ENCODE measurements around the gene MMAA.
"Not testable (repeated sequence)": the region's sequence is repeated elsewhere in the genome, so short reads cannot be mapped to it uniquely, and the experiment has no call there.

Gene MMAA

DNA sequence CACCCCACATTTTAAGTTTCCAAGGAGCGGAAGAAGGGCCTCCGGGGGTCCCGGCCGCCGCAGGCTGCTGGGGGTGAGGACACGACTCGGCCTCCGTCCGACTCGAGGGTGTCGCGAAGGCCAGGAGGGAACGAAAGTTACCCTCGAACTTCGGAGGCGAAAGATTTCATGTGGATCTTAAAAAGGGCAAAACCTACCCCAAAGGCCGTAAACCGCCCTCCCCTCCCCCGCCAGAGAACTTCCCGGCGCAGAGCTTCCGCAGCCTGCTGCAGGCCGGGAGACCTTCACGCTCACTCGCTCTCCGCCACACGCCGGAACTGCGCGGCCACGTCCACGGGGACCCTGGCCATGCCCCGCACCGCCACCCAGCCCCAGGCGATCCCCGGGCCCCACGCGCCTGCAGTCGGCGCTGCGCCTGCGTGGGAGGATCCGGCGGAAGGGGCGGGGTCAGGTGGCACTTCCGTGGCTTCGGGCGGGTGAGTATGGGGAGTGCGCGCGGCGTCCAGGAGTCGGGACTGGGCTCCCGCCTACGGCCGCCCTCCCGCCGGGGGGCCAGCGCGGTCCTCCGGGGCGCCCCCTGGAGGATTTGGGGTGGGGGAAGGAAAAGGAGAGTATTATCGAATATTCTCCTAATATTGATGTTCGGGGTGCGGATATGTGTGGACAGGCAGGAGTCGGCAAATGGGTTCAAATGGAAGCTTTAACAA, at the start of gene MMAA:
Gene MMAA, plus strand, starts transcription at position 454 of the 707 bp plus-strand sequence. CDS start 19,755 bp downstream, outside the sequence.
- FAIRE-seq (peak; percentile 11), DNase-seq (ENCODE audit: insufficient read length, low spot score) (peak; percentile 83)
- TF ChIP-seq POLR2A (IDR thresholded peaks at IDR 0.05; ENCODE audit: low read depth, low read length) = peak; percentile 95

DNA sequence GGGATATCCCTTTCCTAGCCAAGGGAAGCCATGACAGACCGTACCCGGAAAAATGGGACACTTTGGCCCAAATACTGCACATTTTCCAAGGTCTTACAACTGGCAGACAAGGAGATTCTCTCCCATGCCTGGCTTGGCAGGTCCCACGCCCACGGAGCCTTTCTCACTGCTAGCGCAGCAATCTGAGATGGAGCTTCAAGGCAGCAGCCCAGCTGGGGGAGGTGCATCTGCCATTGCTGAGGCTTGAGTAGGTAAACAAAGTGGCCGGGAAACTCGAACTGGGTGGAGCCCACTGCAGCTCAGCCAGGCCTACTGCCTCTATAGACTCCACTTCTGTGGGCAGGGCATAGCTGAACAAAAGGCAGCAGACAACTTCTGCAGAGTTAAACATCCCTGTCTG, 44.6 kb upstream of the MMAA start:
- DNase-seq (ENCODE audit: insufficient read length, low spot score); FAIRE-seq: not testable (repeated sequence)

DNA sequence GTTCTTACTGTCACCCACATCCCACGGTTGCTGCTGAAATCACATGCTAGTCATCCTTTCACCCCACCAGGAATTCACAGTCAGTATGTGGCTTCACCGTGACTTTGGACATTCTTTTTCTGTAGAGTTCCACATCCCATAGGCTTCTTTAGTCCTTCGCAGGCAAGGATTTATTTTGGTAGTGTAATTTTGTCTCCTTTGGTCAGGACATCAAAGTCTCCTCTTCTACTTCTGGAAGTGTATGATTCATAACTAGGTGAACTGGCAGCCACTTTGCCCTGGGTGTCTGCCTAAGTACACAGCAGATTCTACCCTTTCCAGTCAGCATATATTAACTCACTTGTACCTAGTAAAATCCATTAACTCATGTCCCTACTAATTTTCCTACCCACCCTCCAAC, 38.3 kb upstream of the MMAA start:
- no peak for DNase-seq (ENCODE audit: insufficient read length, low spot score)
- no peak for FAIRE-seq
- TF ChIP-seq POLR2A (IDR thresholded peaks at IDR 0.05; ENCODE audit: low read depth, low read length) = no peak

DNA sequence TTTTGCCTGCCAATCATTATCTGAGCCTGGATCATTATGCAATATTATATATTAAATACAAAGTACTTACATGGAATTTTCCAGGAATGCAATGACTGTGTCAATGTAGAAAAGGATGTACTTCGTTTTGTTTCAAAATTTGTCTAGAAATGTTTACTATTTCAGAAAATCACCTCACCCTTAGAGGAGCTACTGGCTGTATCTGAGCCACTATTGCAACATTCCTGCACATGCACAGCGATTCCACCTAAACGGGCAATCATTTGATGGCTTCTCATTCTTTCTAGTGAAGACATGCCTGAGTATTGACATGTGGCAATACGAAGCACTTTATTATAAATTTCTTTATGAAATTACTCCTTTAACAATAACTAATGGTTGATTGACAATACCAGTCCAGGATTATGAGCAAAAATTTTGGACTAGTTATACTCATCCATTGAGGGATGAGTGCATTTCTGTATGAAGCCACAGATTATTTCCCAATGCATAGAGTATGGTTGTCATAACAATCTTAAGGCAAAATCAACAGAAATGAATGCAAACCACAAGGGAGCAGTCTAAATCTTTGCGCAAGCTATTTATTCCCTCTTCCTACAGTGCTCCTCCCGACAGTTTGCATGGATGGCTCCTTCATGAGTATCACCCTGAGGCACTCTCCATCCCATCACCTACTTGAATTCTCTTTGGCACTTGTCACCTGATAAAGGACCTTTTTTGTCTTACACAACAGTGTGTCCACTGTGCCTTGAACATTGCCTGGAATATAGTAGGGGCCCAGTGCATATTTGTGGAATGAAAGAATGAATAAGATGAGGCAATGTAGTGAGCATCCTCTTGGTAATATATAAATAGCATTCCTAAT, 35.8 kb upstream of the MMAA start:
- TF ChIP-seq POLR2A (IDR thresholded peaks at IDR 0.05; ENCODE audit: low read depth, low read length) = no peak
- FAIRE-seq (no peak), DNase-seq (ENCODE audit: insufficient read length, low spot score) (no peak)

DNA sequence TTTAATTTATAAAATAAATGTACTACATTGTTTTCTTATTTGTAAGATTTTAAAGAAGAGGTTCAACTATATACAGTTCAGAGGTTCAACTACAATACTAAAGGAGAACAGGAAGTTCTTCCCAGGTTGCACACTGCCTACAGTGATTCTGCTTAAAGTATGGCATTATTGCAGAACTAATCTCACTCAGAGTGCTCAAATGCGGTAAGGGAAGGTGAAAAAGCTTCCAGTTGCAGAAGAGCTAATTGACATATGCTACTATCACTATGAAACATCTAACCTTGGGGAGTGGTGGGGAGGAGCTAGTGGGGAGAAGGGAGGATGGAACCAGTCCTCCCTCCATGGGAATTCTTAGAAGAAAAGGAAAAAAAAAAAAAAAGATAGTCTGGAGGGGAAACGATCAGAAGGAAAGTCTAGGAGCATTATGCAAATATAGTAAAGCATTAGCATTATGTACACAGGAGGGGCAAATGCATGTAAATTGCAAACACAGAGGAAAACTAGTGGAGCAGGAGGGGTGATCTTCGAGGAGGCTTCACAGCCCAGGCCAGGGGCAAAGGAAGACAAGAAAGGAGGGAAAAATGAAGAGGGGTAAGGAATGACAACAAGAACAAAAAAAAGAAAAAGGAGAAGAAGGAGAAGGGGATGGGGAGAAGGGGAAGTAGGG, 32.0 kb upstream of the MMAA start:
- DNase-seq (ENCODE audit: insufficient read length, low spot score) (no peak), FAIRE-seq (no peak)
- TF ChIP-seq POLR2A (IDR thresholded peaks at IDR 0.05; ENCODE audit: low read depth, low read length) = no peak

DNA sequence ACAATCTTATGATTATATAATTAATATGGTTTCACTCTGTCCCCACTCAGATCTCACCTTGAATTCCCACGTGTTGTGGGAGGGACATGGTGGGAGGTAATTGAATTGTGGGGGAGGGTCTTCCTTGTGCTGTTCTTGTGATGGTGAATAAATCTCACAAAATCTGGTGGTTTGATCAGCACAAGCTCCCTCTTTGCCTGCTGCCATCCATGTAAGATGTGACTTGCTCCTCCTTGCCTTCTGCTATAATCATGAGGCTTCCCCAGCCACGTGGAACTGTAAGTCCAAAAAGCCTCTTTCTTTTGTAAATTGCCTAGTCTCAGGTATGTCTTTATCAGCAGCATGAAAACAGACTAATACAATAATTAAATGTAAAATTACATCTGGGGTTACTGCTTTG, 29.8 kb upstream of the MMAA start:
- DNase-seq (ENCODE audit: insufficient read length, low spot score); FAIRE-seq: not testable (repeated sequence)

DNA sequence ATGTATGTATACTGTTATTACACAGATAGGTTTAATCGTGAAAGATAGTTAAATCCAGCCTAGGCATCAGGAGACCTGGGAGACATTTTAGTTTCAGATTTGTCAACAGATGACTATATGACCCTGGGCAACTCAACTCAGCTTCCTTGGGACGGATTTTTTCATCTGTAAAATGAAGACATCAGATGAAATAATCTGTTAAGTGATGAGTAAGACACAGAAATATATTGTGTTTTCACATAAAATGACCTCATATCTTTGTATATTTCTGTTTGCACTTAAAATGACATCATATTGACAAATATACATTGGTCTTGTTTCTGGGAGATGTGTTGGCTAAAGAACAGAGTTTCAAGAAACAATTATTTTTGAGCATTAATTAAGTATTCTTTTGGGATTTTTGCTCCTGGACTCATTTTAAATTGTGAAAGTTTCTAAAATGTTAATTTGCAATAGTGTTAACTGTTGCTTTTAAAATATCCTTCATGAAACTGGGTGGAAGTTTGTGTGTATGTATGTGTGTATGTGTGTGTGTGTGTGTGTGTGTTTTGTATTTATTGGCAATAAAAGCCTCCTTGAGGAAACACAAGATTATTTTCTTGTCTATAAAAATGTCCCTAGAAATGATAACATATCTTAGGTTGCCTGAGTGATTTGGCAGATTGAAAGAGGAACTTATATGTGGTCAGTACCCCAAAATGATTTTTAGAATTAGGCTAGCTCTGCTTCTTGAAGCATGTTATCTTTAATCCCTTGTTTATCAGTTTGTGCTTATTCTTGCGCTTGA, 29.1 kb upstream of the MMAA start:
- no peak for FAIRE-seq
- no peak for DNase-seq (ENCODE audit: insufficient read length, low spot score)
- TF ChIP-seq POLR2A (IDR thresholded peaks at IDR 0.05; ENCODE audit: low read depth, low read length) = no peak

DNA sequence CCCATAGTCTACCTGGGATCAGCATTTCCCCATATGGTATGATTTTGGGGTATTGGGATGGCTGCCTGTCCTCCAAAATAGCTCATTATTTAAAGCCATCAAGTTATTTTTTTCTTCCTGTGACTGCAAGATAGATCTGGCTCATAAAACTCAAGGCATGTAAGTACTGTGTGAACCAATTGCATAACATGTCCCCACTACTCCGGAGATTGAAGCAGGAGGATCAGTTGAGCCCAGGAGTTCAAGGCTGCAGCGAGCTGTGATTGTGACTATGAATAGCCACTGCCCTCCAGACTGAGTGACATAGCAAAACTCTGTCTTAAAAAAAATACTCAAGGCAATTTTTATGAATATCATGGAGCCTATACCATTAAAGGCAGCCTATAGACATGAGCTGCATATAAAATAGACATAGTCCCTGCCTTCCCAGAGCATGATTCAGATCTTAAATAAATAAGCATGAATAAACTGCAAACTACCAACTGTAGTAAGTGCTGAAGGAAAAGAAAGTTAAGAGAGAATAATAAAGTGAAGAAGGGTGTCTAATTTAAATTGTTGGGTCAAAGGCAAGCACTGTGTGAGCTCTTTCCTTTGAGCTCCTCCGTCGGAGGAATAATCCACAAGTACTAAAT, 16.9 kb upstream of the MMAA start:
- DNase-seq (ENCODE audit: insufficient read length, low spot score) = no peak
- TF ChIP-seq POLR2A (IDR thresholded peaks at IDR 0.05; ENCODE audit: low read depth, low read length) = no peak
- FAIRE-seq = no peak

DNA sequence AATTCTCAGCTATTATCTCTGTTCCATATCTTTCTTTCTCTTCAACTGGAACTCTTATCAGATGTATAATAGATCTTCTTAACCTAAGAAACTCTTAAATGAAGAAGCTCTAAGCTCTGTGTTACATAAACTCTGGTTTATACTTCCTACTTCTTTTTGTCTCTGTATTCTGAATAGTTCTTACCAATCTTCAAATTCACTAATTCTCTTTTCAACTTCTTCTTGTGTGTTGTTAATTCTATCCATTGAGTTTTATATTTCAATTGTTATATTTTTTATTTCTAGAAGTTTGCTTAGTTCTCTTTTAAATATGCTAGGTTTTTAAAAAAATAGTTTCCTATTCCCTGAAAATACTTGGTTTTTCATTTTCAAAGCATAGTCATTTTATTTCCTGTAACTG, 13.2 kb upstream of the MMAA start:
- FAIRE-seq (no peak), DNase-seq (ENCODE audit: insufficient read length, low spot score) (no peak)
- TF ChIP-seq POLR2A (IDR thresholded peaks at IDR 0.05; ENCODE audit: low read depth, low read length) = no peak

DNA sequence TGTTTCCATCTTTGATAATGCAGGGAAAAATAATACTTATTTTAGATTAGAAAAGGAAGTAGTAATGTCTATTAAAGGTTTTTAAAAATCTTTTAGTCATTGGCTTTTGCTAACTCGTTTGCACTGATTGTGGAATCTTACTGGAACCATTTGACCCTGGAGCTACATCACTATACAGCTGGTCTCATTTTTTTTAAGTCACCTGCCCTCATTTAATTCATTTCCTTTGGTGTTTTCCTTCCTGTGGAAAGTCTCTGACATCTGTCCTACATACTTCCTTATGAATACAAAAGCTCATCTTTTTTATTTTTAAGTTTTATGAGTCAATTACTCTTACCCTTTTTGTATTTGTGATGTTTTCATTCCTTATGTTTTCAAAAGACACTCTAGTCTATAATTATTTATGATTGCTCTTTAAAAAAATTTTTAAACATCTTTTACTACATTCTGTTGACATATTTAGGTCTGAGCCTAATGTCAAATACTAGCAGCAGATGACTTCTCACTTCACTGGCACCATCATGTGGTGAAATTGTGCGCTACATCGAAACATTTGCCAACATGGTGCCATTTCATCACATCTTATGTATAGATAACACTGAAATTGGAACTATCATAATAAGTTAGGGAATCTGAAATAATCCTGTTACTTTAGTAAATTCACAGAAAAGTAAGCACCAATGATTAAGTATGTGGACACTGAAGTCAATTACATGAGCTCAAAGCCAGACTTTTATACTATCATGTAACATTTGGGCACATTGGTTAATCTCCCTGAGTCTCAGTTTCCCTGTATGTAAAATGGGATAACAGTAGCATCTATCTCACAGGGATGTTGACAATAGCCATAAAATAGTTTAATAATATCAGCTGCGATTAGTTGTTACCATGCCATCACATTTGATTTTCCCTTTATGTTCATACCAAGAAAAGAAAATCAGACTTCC, 9.4 kb upstream of the MMAA start:
- TF ChIP-seq POLR2A (IDR thresholded peaks at IDR 0.05; ENCODE audit: low read depth, low read length) = no peak
- FAIRE-seq (peak; percentile 64), DNase-seq (ENCODE audit: insufficient read length, low spot score) (peak; percentile 16)

DNA sequence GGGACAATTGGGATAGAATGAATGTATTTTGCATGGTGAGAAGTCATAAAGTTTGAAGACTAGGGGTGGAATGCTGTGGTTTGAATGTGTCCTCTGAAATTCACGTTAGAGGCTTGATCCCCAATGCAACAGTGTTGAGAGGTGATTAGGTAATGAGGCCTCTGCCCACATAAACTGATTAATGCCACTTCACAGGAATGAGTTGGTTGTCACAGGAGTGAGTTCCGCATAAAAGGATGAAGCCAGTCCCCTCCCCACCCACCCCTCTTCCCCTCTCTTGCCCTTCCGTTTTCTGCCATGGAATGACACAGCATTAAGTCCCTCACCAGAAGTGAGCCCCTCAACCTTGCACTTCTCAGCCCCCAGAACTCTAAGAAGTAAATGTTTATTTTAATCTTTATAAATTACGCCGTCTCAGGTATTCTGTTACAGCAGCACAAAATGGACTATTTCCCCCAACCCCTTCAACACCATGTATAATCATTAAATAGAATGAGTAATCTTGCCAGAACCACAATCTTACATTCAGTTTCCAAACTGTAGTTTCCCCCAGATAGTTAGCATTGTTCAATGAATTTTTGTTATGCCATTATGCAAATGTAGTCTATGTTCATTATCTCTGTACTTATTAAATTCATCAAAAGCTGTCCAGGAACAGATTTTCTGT, 5.5 kb upstream of the MMAA start:
- TF ChIP-seq POLR2A (IDR thresholded peaks at IDR 0.05; ENCODE audit: low read depth, low read length) = no peak
- no peak for FAIRE-seq
- DNase-seq (ENCODE audit: insufficient read length, low spot score) = no peak

DNA sequence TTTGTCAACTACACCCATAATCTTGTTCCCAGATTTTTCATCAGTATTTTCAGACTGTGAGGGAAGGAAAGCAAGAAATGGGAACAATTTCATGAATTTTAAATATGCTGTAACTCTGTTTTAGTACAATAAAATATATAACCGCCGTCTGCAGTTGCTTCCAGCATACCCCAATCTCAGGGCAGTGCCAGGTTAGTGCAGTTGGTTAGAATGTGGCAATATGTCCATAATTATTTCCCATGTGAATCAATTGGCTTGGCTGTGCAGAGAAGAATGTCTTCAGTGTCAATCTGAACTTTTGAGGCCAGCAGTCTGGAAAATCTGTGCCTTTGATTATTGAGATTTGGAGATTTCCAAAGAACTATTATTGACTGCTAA, 5.0 kb upstream of the MMAA start:
- DNase-seq (ENCODE audit: insufficient read length, low spot score) (no peak), FAIRE-seq (no peak)
- no peak for TF ChIP-seq POLR2A (IDR thresholded peaks at IDR 0.05; ENCODE audit: low read depth, low read length)
